A549 treated with RU486 at 1 μM for 4 hours (cell line): Measurements from ENCODE around the gene FNDC7. TPM values are rescaled to one million over a fixed set of nuclear protein-coding genes. Genes with fewer than 3 reads are reported as not detected.

Experiments
- total RNA-seq: library from RNA; stranded (reverse); fragments of 200-300 nt; extraction: Qiagen RNA extraction; gene quantifications from 5 replicates; pipeline ENCODE4 v1.2.3, GENCODE V29; 2022; ENCODE audit warnings: low read depth

Gene FNDC7
- total RNA-seq: 0.06 to 0.09 TPM in 2 of 5 replicates, not detected in the others

GRCh38 chr1:108712606-108713150, at the start of gene FNDC7:
Gene FNDC7 (plus strand): TSS chr1:108712908. CDS start chr1:108712934, 26 bp downstream.

GRCh38 chr1:108691942-108692723, 20.6 kb upstream of the FNDC7 start, which contains the start of gene PRPF38B:
Gene PRPF38B (plus strand): TSS chr1:108692310. CDS start chr1:108692592, 282 bp downstream.

GRCh38 chr1:108746382-108747170, 33.9 kb downstream of the FNDC7 start, which contains the start of gene STXBP3:
Gene STXBP3 (plus strand): TSS chr1:108746674. CDS start chr1:108746738, 64 bp downstream.

Other genes starting within 250 kb of the FNDC7 start
- 2.9 to 7.2 TPM (median 6.3 TPM) in 5 replicates for gene EEIG2, start 152.8 kb upstream of the FNDC7 start, total RNA-seq
- gene HENMT1, start 51.8 kb upstream of the FNDC7 start, total RNA-seq: 3.9 to 5.3 TPM (median 4.8 TPM) in 5 replicates
- 15.4 to 26.8 TPM (median 24.0 TPM) in 5 replicates for gene PRPF38B, start 20.6 kb upstream of the FNDC7 start, total RNA-seq
- 12.9 to 28.8 TPM (median 22.6 TPM) in 5 replicates for gene STXBP3, start 33.8 kb downstream of the FNDC7 start, total RNA-seq
- gene AKNAD1, start 144.2 kb downstream of the FNDC7 start, total RNA-seq: 0.69 to 2.0 TPM (median 0.94 TPM) in 5 replicates
- gene GPSM2, start 164.1 kb downstream of the FNDC7 start, total RNA-seq: 14.3 to 20.4 TPM (median 15.9 TPM) in 5 replicates